GM18507 (cell line): ENCODE measurements around the gene ZNF512B.
"Not testable (repeated sequence)": the region's sequence is repeated elsewhere in the genome, so short reads cannot be mapped to it uniquely, and the experiment has no call there.

Source experiments
- DNase-seq: peaks from one replicate; pipeline ENCODE4 v3.0.0; 2011; ENCODE audit warnings: low read depth; ENCODE audit not compliant: insufficient read length; ENCODE audit errors: extremely low spot score
- FAIRE-seq: peaks from 2 replicates; lab custom pipeline; 2011; peaks lifted over from hg19 to GRCh38; lab: Jason Lieb, UNC

ZNF512B gene

GRCh38 chr20:63940472-63941266, 29.1 kb downstream of the ZNF512B start:
- no peak for DNase-seq
- FAIRE-seq: no peak

DNA sequence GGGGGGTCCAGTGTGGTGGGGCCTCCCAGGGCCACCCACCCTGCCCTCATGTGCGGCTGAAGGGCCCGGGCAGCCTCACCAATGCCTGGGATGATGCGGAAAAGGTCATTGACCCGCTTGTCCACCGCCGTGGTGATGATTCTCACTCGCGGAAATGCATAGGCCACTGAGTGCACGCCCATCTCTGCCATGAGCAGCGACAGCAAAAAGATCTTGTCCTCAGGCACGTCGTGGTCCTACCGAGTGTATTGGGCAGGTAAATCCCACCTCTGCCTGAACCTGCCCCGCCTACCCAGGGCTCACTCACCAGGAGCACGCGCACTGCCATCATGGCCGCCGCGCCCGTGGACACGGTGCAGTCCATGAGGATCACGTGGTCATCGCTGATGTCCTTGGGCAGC, 29.7 kb downstream of the ZNF512B start:
- FAIRE-seq (no peak), DNase-seq (no peak)

GRCh38 chr20:63939061-63939935, 30.4 kb downstream of the ZNF512B start:
- DNase-seq (no peak), FAIRE-seq (no peak)

GRCh38 chr20:63937596-63937995, 32.1 kb downstream of the ZNF512B start:
- DNase-seq: no peak
- no peak for FAIRE-seq

- no peak for FAIRE-seq
- no peak for DNase-seq
These were observed 34.3 kb downstream of the ZNF512B start for GRCh38 chr20:63935447-63935846.

DNA sequence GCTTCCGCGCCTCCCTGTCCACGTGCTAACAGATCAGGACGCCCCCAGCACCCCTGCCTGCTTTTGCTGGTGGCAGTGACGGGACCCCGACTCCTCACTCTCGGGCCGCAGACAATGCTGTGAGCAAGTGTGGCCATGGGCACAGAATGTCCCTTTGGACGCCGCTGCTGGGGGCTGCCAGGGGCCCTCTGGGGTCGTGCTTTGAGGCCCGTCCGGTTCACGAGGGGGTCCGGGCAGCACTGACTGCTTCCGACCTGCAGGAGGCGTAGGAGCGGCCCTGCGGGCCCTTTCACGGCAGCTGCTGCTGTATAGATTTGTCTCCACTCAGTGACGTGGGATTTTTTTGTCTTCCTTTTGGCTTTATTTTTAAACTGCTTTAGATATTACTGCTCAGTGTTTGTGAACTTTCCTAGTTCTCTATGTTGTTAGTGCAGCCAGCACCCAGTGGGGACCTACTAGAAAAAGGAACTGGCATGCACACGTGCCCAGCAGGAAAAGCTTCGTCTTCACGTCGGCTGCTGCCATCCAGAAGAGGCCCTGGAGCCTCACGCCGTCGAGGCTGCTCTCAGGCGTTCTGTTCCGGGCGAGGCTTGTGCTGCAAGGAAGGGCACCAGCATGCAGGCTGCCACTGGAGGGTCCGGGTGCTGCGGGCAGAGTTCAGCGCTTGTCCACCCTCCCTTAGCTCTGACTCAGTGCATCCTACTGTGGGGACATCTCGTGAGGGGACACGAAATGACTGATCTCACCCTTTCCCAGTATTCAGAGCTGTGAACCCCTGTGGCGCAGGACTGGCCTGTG, 35.3 kb downstream of the ZNF512B start:
- DNase-seq (no peak), FAIRE-seq (no peak)

- FAIRE-seq (no peak), DNase-seq (no peak)
These were observed 36.1 kb downstream of the ZNF512B start for GRCh38 chr20:63933646-63934045.

DNA sequence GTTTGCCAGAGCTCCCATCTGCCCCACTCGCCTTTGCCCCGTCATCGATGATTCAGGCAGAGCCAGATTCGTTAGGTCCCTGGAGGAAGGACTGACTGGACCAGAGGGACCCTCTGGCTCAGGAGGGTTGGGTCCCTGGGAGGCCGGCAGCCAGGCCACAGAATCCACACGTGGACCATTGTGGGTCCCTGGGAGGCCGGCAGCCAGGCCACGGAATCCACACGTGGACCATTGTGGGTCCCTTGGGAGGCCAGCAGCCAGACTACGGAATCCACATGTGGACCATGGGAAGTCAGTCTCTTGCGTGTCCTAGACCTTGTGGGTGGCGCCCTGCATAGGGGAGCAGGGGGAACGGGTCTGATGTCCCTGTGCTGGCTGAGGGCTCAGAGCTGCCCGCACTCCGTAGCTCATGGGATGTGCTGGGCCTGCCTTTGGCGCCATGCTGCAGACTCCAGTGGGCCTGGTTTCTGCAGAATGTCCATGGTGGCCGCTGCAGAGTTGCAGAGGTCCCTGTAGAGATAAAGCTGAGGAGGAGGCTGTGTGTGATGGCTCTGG, 37.0 kb downstream of the ZNF512B start:
- DNase-seq (no peak), FAIRE-seq (no peak)

DNA sequence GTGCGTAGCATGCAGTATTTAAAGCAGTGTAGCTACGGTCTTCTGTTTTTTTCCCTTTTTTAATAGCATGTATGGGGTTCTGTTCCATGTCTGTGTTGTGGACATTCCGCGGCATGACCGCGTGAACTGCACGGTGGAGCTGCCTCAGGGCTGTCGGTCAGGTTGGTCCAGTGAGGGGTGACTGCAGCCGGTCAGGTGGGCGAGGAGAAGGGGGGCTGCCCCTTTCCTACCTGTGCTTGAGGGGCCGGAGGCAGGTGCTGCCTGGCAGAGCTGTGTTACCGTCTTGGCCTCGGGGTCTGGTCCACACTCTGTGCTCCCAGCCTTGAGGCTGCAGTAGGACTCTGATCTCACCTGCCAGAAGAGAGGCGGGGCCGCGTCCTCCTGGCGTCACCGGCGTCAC, 38.0 kb downstream of the ZNF512B start:
- no peak for FAIRE-seq

GRCh38 chr20:63930971-63931553, 38.7 kb downstream of the ZNF512B start:
- FAIRE-seq (no peak), DNase-seq (no peak)

More for the DNA sequence above, 38.0 kb downstream of the ZNF512B start:
- DNase-seq: no peak

GRCh38 chr20:63929473-63929883, 40.3 kb downstream of the ZNF512B start:
- not testable (repeated sequence) for FAIRE-seq, DNase-seq

GRCh38 chr20:63929071-63929470, 40.7 kb downstream of the ZNF512B start:
- FAIRE-seq (no peak), DNase-seq (no peak)

GRCh38 chr20:63926298-63926697, 43.4 kb downstream of the ZNF512B start:
- DNase-seq (no peak), FAIRE-seq (no peak)

GRCh38 chr20:63924241-63924640, 45.5 kb downstream of the ZNF512B start:
- no peak for DNase-seq
- FAIRE-seq: no peak

- no peak for DNase-seq
- no peak for FAIRE-seq
These were observed 46.1 kb downstream of the ZNF512B start for GRCh38 chr20:63923651-63924050.

DNA sequence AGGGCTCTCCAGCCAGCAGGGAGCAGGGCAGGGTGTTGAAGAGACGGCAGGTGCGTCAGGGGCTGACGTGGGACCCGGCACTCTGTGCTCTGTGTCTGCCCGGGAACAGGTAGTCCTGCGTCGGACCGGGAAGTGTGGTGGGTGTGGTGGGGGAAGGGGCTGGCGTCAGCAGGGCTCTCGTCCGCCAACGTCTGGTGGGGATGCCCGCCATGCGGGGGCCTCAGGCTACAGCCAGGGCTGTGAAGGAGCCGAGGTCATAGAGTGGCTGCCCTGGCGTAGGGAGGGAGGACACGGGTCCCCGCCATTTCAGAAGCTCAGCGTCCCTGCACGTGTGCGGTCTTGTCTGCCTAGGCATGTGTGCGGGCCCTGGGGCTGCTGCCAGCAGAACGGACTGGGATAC, 49.5 kb downstream of the ZNF512B start:
- no peak for FAIRE-seq
- no peak for DNase-seq

DNA sequence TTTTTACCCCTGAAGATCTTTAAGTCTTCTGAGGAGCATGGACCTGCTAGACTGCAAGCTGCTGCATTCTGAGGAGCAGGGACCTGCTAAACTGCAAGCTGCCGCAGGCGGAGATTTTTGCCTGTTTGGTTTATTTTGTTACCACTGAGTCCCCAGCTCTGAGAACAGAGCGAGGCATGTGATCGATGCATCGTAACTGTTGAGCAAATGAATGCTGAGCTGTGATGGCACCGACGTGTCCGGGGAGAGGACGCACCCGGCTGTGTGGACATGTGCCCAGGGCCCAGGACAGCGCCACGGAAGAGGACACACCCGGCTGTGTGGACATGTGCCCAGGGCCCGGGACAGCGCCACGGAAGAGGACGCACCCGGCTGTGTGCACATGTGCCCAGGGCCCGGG, 50.6 kb downstream of the ZNF512B start:
- FAIRE-seq: no peak
- no peak for DNase-seq

DNA sequence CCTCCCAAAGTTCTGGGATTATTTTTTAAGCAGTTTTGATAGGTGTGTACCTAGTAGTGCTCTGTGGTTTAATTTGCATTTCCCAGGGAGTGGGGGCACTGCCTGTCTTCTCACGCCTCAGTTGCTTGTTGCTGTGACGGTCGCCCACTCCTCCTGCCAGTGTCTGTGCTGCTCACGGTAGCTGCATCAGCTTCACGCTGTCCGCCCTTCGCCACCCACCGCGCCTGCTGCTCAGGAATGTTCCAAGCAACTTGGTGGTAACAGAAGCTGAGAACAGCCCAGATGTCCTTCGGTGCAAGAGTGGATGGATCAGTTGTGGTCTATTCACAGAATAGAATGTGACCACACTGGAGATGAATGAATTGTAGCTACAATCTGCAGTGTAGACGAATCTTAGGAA, 51.9 kb downstream of the ZNF512B start:
- DNase-seq (no peak), FAIRE-seq (peak; percentile 67)

GRCh38 chr20:63916371-63916939, 53.3 kb downstream of the ZNF512B start:
- not testable (repeated sequence) for DNase-seq, FAIRE-seq
